ENCODE measurements around the gene ASTN2.
A peak's percentile ranks its signal among the peaks of the same experiment; 100 is the strongest.

ASTN2 gene

DNA sequence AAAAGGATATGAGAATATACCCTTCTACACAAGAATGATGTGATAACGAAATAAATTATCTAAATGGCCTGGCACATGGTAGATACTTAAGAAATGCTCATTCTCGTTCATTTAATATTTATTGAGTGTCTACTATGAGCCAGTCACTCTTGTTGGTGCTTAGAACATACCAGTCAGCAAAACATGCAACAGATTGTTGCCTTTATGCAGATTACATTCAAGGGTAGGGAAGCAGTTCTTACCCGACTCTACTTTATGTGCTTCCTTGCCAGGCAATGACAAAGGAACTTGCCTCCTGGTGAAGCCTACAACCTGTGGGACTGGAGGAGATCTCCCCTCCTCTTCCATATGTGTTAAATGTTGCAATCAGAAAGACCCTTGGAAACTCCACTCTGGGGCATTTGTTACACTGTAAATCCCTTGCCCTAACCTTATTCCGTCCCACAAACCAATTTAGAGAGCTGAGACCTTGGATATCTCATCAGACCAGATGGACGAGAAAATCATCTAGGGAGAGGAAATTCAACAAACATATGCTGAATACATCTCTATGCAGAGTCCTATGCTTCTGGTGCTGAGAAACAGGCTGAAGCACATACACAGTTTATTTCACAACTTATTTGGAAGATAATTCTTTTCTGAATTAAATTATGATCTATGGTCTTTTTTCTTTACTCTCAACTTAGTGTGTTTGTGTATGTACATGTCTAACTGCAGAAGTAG is 855.9 kb downstream of the ASTN2 start:
- DNase-seq (ENCODE audit: low read depth) = no peak

DNA sequence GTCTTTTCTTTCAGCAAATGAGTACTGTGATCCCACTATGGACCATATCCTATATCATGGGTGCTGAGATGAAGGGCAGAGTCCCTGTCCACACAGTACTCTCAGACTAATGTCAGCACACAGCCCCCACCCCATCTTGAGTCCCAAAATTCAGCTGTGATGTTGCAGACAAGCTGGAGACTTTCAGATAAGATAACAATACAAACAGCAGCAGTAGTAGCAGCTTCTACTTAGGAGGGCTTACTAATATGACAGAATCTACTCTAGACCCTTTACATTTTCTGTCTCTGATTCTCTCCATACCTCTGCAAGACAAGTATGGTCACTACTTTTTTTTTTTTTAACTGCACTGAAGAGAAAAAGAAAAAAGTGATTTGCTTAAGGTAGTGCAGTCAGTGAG is 856.8 kb downstream of the ASTN2 start:
- no peak for DNase-seq (ENCODE audit: low read depth)

DNA sequence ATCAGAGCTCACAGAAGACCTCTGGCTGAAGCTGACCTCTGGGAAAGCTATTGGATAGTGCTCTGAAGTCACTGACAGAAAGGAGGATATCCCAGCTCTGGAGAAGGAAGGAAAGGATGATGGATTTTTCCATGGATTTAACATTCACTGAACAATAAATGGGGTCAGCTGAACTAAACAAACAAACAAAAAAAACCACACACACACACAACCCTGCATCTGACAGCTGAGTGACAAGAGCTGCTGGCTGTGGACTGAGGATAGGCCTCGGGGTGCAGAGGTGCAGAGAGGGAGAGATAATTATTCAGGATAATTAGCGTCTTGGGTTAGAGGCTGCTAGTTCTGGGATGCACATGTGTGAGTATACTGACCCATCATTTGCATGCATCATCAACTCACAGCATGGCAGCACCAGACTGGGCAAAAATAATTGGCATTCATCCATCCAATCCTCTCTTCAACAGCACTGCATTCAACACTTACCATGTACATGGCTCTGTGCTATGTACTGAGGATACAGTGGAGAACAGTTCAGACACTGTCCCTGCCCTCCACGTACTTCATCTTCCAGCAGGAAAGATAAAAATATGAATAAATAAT is 859.2 kb downstream of the ASTN2 start:
- DNase-seq (ENCODE audit: low read depth) = no peak

DNA sequence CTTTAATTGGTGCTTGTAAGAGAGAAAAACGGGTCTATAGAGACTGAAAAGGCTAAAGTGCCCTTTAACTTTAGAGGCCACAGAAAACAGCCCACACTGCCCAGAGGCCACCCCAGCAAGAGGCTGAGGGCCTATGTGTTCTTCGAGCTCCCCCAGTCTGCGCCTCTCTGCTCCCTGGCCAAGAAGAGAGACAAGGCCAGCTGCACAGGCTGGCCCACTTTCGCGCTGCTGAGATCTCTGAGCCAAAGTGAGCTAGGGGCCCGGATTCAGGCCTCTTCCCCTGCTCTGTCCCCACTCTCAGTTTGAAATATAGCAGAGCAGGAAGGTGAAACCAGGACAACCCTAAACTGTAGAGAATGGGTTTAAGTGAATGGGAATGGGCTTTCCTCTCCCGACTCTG is 859.7 kb downstream of the ASTN2 start:
- DNase-seq (ENCODE audit: low read depth) = no peak

DNA sequence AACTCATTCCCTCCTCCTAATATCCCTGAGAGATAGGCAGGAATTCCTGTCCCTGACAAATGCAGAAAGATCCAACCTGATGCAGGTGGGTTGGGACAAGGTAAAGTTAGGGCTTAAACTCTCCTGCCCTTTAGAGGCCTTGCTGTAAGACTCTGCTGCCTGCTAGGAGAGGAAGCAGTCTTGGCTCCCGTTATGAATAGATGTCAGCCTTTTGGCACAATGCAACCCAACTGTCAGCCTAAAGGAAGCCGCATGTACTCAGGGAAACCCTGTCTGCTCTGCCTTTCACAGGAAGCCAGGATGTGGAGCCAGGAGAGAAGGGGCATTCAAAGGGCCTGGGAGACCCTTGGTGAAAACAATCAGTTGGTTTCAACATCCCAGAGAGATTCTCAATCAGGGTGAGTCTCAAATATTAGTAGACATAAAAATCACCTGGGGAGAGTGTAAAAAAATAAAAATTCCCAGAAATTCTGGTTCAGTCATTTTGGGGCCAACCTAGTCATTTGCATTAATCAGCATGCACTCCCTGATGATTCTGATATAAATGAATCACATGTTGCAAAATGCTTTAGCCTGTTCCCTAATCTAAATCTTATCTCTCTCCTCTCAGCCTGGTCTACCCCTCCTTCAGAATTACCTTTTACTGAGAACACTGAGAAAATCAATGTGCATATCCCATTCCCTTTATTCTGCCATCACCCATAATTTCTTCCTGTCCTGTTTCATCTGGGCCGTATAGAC is 864.0 kb downstream of the ASTN2 start:
- peak; percentile 30 for DNase-seq (ENCODE audit: low read depth)

DNA sequence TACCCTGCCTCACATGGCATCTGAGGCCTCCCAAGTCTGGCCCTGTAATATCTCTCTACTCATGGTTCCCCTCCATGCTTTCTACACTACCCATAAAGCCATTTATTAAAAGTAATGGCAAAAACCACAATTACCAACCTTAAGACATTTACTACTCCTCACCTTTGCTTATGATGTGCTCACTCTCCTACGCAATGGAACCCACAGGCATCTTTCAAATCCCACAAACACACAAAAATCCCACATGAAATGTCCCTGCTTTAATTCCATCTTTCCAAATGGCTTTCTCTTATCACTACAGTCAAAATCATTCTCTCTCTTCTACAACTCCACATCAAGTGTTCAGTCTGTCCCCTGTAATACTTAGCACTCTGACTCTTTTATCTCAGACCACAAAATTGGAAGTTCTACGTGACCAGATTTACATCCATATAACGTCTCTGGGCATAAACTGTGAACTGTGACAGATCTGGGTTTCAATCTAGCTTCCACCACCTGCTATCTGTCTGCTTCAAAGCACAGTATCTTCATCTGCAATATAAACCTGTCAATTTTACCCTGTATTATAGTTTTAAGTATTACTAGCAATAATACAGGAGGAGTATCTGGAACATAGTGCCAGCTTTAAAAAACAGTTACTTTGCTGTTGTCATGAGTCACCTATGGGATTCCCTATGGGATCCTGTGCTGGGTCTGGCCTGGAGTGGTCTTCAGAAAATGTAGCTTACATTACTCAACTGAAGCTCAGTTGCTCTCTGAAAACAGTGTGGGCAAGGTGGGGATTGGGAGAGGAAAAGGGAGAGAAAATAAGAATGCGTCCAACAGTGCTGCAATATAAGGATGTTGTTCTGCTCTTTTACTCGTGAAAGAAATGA is 864.8 kb downstream of the ASTN2 start:
- no peak for DNase-seq (ENCODE audit: low read depth)

DNA sequence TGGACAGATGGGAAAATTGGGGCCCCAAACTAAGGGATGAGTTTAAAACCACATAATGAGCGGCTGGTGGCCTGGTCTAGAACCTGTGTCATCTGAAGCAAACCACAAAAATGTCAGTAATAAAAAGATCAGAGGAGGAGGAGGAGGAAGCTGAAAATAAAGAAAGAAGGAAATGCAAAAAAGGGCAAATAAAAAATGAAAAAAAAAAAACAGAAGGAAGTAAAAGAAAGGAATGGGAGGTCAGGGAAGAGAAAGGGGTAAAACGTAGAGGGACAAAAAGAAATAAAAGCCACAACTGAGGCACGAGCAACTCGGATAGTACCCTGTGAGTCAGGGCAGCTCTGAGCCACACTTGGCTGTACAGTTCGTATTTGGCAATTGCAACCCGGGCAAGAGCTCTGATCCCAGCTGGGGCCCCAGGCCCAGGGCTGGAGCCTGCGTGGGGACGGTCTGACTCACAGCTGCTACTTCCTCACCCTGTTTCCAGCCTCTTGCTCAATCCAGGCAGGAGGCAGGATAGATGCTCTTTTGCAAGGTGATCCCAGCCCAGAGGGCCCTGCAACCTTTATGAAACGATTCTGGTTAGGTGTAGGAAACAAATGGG is 865.7 kb downstream of the ASTN2 start:
- DNase-seq (ENCODE audit: low read depth) = peak; percentile 89

DNA sequence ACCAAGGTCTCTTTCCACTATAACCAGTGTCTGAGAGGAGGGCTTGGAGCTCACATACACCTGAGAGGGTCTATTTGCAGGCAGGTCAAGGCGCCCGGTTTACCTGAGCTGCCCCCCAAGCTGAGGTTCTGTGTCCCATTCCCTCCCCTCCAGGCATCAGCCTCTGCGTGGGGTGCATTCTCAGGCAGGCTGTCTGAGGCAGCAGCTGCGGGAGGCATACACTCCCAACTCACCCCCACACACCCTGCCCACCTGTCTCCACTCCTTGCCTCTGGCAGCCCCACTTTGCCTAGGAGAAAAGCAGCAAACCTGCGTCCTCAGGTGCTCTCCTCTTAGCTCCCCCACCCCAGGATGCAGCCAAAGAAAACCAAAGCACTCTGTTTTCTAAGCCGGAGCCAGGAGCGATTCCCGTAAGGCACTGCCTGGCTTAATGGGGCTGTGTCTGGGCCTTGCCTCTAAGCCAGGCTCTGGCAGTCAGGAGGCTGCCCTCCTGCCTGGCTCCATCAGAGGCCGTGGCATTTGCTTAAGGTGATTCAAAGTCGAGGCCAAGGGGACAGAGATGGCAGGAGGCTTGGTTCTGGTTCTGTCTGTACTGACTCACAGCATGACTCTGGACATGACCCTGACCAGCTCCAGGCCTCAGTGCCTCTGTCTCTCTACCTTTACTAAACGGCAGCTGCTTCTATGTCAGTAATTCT is 867.0 kb downstream of the ASTN2 start:
- DNase-seq (ENCODE audit: low read depth) = no peak

DNA sequence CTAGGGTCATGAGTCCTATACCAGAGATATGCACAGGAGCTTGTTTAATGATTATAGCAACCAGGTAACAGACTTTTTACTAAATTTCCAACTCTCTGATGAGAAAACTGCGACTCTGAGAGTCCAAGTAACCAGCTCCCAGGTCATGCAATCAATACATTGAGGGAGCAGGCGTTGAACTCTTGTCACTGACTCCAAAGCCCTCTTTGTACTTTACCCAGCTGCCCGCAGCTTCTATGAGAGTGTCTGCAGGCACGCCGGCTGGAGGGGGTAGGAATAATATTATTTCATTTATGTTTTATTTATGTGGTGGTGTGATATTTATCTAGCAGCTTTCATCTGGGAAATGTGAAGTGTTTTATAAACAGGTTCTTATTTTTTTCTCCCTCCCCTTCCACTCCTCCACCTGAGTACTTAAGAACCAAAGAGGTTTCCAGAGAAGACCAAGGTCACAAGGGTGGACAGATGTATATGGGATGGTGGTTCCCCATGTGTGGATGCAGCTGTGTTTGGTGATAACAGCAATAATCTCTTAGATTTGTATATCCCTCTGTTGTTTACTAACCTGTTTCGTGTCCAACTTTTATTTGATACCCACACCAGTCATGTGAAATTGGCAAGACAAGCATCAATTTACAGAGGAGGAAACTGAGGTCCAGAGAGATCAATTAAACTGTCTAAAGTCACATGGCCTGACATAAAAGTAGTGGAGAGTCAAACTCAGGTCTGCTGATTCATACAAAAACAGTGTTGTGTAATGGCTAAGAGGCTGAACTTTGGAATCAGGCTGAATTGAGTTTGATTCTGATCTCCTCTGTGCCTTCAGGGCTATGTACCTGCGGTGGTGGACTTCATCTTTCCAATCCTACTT is 867.9 kb downstream of the ASTN2 start:
- no peak for DNase-seq (ENCODE audit: low read depth)

DNA sequence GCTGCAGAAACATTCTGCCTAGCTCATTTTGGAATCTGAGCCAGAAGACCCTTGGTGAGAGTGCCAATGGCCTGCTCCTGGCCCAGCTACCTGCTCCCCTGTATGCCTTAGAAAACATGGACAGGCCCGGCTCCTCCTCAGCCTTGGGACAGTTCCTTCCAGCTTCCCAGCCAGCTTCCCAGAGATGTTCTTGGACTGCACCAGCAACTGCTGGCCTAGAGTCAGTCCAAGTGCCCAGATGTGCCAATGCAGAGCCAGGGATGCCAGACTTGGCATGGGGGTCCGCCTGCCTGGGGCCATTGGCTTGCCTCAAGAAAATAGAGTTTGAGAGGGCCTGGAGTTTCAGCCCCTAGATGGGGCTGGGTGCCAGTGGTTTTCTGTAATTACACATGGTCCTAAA is 870.0 kb downstream of the ASTN2 start:
- DNase-seq (ENCODE audit: low read depth) = no peak

DNA sequence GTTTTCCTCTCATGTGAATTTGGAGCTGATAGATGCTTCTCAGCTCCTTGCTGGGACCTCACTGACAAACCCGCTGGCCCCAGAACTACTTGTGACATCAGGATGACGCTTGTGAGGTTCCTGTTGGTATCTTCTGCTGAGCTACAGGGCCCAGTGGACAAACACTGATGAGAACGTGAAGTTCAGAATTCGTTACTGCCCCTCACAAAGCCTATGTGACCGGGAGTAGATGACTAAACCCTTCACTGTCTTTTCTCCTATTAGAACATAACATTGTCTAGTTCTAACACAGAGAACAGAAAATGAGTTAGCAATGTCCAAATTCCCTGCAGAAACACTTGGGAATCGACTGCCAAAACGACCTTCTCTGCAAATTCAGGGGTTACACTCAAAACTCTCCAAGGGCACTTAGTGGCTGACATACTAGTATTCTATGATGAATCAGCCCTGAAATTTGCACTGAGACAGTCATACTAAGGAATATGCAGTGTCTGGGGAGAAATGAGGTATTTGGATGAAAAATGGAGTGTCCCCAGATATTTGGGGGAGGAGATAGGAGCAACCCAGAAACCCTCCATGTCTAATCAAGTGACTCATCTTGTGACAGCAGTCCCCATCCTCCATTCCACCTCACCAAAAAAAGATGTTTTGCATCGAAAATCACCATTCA is 871.0 kb downstream of the ASTN2 start:
- DNase-seq (ENCODE audit: low read depth) = peak; percentile 44

DNA sequence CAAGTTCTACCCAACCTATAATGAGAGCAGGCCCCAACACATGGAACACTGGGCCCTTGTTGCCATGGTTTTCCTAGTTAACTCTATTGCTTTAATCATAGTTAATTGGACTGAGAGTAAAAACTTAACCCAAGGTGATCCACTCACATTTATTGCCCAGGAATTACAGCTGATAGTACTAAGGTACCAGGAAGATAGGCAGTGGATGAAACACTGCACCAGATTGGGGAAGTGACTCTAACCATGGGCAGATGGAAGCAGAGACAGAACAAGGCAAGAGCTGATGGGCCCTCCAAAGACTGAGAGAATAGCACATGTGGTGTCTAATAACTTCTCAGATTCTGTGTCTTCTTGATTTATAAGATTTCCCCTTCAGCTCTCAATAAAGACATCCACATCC is 873.5 kb downstream of the ASTN2 start:
- no peak for DNase-seq (ENCODE audit: low read depth)

DNA sequence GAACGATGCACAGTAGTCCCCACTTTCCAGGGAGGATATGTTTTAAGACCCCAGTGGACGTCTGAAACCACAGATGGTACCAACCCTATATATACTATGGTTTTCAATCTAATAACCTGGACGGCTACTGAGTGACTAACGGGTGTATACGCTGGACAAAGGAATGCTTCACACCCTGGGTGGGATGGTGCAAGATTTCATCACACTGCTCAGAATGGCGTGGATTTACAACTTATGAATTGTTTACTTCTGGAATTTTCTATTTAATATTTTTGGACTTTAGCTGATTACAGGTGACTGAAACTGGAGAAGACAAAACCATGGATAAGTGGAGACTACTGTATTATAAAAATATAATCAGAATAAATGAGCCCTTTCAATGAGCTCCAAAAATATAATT is 875.3 kb downstream of the ASTN2 start:
- no peak for DNase-seq (ENCODE audit: low read depth)

DNA sequence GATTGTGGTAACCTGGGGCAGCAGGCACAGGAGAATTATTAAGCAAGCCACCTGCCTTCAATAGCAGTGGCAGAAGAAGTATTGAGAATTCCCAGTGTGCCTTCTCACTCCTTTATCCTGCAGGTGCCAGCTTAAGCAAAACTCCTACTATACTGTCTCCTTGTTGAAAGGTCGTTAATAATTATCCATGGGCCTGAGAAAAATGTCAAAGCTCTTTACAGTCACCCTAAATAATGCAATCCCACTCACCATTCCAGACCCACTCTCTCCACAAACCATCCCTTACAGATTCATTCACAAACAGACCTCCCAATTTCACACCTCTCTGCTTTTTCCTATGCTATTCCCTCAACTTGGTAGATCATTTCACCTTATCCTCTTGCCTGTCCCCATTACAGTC is 889.2 kb downstream of the ASTN2 start:
- DNase-seq (ENCODE audit: low read depth) = no peak

DNA sequence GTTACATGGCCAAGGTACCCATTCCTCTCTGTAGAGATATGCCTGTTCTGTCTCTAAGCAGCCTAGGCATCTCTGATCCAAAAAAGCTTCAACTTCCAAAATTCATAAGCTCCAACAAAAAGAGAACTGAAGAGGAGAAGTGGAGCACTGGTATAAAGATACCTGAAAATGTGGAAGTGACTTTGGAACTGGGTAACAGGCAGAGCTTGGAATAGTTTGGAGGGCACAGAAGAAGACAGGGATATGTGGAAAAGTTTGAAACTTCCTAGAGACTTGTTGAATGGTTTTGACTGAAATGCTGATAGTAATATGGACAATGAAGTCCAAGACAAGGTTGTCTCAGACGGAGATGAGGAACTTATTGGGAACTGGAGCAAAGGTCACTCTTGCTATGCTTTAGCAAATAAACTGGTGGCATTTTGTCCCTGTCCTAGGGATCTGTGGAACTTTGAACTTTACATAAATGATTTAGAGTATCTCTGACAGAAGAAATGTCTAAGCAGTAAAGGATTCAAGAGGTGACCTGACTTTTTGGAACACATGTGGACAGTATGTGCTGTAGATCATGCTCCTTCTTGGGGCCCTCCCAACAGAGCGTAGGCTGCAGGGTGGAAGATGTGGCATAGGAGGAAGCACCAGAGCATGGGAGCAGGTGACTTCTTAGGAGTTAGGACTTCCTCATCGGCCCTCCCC is 889.9 kb downstream of the ASTN2 start:
- DNase-seq (ENCODE audit: low read depth) = no peak

DNA sequence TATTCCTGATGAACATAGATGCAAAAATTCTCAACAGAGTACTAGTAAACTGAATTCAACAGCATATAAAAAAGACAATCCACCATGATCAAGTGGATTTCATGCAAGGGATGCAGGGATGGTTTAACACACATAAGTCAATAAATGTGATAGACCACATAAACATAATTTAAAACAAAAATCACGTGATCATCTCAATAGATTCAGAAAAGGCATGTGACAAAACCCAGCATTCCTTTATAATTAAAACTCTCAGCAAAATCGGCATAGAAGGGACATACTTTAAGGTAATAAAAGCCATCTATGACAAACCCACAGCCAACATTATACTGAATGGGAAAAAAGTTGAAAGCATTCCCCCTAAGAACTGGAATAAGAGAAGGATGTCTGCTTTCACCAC is 894.6 kb downstream of the ASTN2 start:
- DNase-seq (ENCODE audit: low read depth) = no peak

DNA sequence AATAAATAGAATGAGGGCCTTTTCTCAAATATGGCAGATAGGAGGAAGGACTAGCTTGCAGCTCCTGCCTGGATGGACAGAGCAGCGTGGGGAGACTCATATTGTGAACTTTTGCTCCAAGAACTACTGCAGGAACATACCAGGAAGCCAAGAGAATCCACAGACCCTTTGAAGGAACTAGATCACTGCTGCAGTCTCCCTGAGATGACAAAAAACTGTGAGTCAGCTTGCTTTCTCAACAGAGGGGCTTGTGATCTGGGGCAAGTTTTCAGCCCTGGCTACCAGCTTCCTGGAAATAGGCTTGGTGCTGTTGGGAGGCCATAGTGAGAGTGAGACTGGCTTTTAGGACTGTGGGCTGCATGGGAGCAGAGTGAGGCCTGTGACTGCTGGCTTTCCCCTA is 898.4 kb downstream of the ASTN2 start:
- no peak for DNase-seq (ENCODE audit: low read depth)

DNA sequence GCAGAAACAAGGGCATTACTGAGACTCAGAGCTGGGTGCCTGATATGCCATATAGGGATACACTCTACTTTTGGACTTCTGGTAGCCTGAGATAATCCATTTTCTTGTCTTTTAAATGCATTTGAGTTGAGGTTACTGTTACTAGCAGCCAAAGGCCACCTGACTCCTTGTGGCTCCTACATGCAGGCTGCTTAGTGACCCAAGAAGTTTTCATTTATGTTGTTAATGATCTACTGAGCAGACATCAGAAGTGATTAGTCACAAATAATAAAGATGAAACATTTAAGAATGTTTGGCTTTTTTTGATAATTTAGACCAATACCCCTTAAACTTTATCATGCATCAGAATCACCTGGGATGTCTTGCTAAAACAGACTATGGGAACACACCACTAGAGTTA is 899.3 kb downstream of the ASTN2 start:
- DNase-seq (ENCODE audit: low read depth) = no peak

DNA sequence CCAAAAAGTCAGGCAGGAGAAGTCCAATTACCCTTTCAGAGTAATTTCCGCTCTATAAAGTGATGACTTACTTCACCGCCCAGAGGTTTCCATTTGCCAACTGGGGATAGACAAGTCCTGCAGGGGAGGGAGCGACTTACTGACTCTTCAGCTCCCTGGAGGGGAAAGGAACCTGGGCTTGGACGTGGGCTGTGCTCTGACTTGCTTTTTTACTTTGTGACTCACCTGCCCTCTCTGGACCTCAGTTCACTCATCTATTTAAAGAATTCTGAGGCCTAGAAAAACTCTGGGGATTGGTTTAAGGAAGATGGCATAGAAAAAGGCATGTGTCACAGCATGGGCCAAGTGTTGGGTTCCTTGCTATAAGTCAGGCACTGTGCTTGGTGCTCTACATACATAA is 908.2 kb downstream of the ASTN2 start:
- DNase-seq (ENCODE audit: low read depth) = no peak

Data from fibroblast of the conjunctiva (primary cell).